ENCODE data around the gene ZNF732. TPM values are rescaled to one million over a fixed set of nuclear protein-coding genes. Genes with fewer than 3 reads are reported as not detected.
"Not testable (repeated sequence)": the region's sequence is repeated elsewhere in the genome, so short reads cannot be mapped to it uniquely, and the experiment has no call there.

The ZNF732 gene
- total and polyA plus RNA-seq, 8 donors: 0.08 to 0.19 (median 0.09) TPM; not detected in 2

DNA sequence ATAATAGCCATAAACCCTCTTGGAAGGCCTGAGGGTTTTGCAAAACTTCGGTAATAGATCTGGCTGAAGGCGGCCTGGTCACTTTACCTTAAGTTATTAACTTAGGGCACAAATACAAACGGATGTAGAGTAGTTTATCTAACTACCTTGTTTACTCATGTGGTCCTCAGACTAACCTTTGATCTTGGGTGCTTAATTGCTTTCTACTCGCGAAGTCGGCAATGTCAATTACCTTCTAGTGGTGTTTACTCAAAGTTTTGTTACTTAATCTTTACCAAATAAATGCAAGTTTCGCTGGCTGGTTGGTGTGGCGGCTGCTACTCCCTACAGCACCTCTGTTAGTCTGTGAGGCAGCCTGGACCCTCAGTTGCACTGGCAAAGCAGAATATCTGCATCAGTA, 23.5 kb upstream of the ZNF732 start:
- FAIRE-seq: no peak
- 43 to 48% methylated on average over 8 of the region's 8 CpGs for WGBS, 2 donors

DNA sequence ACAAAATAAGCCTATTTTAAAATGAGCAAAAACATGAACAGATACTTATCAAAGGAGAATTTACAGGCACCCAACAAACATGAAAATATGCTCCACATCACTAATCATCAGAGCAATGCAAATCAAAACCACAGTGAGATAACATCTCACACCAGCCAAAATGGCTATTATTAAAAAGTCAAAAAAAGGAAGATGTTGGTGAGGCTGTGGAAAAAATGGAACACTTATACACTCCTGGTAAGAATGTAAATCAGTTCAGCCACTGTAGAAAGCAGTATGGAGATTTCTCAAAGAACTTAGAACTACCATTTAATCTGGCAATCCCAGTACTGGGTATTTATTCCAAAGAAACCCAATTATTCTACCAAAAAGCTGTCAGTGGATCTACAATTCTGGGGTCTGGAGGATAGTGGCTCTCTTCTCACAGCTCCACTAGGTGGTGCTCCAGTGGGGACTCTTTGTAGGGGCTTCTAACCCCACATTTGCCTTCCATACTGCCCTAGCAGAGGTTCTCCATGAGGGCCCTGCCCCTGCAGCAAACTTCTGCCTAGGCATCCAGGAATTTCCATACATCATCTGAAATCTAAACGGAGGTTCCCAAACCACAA, 9.1 kb upstream of the ZNF732 start:
- Histone ChIP-seq H3K27me3 (no peaks in the 10 kb centered on the region), H3K4me1 (no peaks in the 10 kb centered on the region), H3K9me3 (no peaks in the 10 kb centered on the region), H3K4me3 (no peak overlapping the region), H3K36me3 (no peaks in the 10 kb centered on the region), H3K27ac (no peak overlapping the region)
- no peak for FAIRE-seq
- WGBS, 2 donors: 58 to 82% methylated on average over 1 of the region's 1 CpG
- intact Hi-C loops (cut with DNase I): no loop called here
- no peak for ATAC-seq
- TF ChIP-seq, protein P1, sequence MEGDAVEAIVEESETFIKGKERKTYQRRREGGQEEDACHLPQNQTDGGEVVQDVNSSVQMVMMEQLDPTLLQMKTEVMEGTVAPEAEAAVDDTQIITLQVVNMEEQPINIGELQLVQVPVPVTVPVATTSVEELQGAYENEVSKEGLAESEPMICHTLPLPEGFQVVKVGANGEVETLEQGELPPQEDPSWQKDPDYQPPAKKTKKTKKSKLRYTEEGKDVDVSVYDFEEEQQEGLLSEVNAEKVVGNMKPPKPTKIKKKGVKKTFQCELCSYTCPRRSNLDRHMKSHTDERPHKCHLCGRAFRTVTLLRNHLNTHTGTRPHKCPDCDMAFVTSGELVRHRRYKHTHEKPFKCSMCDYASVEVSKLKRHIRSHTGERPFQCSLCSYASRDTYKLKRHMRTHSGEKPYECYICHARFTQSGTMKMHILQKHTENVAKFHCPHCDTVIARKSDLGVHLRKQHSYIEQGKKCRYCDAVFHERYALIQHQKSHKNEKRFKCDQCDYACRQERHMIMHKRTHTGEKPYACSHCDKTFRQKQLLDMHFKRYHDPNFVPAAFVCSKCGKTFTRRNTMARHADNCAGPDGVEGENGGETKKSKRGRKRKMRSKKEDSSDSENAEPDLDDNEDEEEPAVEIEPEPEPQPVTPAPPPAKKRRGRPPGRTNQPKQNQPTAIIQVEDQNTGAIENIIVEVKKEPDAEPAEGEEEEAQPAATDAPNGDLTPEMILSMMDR (IDR thresholded peaks at IDR 0.05): no peak
- no peak for DNase-seq

More for the DNA sequence above, 23.5 kb upstream of the ZNF732 start:
- H3K36me3 ChIP-seq: no peaks in the 10 kb centered on the region
- H3K27me3 ChIP-seq: no peaks in the 10 kb centered on the region
- no peak overlapping the region for H3K4me3 ChIP-seq
- no peak for ATAC-seq
- no peaks in the 10 kb centered on the region for H3K9me3 ChIP-seq
- TF ChIP-seq, protein P1 (IDR thresholded peaks at IDR 0.05): no peak
- intact Hi-C loops (cut with DNase I): no loop called here
- no peak for DNase-seq
- no peak overlapping the region for H3K27ac ChIP-seq
- no peaks in the 10 kb centered on the region for H3K4me1 ChIP-seq

DNA sequence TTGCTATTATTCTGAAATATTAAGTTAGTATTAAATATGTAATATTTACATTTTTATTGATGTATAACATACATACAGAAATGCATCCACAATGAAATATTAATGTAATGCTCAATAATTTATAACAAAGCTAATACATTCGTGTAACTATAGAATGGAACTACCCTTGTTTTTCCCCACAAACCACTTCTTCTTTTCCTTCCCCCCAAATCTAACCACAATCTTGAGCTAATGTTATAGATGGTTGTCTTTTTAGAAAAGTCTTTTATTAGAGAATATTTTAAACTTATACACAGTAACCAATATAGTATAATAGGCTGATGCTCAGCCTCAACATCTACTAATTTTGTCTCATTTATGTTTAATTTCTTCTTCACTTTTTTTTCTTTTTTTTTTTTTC, 4.5 kb upstream of the ZNF732 start:
- H3K9me3 ChIP-seq: no peaks in the 10 kb centered on the region
- intact Hi-C loops (cut with DNase I): no loop called here
- FAIRE-seq: no peak
- H3K4me1 ChIP-seq: no peaks in the 10 kb centered on the region
- no peak overlapping the region for H3K27ac ChIP-seq
- ATAC-seq: no peak
- H3K27me3 ChIP-seq: no peaks in the 10 kb centered on the region
- WGBS, 2 donors: 58 to 83% methylated on average over 1 of the region's 1 CpG
- no peak overlapping the region for H3K4me3 ChIP-seq
- TF ChIP-seq, protein P1 (IDR thresholded peaks at IDR 0.05): no peak
- DNase-seq: no peak
- no peaks in the 10 kb centered on the region for H3K36me3 ChIP-seq

DNA sequence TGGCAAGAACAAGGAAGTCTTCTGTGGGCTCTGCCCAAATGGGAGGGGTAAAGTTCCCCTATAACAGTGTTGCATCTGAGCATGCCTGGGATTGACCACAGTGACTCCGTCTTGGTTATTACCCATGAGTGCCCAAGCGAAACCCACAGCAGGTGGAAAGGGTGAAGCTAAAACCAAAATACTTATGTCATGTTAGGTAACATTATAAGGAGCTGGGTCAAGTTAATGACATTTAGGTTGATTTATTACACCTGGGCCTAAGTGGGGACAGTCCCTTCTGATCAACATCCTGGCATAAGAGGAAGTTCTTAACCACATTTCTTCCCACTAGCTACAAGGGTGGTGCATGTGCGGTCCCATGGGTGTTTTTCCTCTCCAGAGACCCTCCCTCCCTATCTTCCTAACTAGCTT, 1.3 kb upstream of the ZNF732 start:
- intact Hi-C loops (cut with DNase I): no loop called here

DNA sequence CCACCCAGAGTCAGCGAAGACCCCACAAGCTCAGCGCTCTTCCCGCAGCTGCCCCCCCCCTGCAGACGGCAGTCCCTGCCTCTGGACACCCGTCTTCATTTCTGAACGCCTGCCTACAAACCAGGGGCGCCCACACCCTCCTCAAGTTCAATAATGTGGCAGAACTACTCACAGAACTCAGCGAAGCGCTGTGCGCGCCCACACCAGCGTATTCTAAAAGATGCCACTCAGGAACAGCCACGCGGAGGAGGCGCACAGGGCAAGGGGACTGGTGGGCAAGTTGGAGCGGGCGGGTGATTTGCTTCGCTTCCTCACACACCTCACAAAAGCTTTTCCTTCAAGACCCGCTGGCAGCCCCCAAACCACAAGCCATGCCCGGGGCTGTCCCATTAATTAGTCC, 758 bp downstream of the ZNF732 start:
- intact Hi-C loops (cut with DNase I); H3K27me3 ChIP-seq; H3K9me3 ChIP-seq; ATAC-seq; DNase-seq; H3K36me3 ChIP-seq; H3K4me1 ChIP-seq; FAIRE-seq; H3K27ac ChIP-seq: not testable (repeated sequence)
- H3K4me3 ChIP-seq: peak overlapping the region in 2 of 4 donors; percentile 36 to 39
- 7% methylated on average over 20 of the region's 20 CpGs for WGBS, 2 donors

More for the DNA sequence above, 1.3 kb upstream of the ZNF732 start:
- TF ChIP-seq, protein P1 (IDR thresholded peaks at IDR 0.05): no peak
- ATAC-seq (no peak), DNase-seq (no peak), FAIRE-seq (no peak)
- WGBS, 2 donors: 84 to 88% methylated on average over 3 of the region's 3 CpGs
- H3K4me3 ChIP-seq: no peak overlapping the region
- no peaks in the 10 kb centered on the region for H3K4me1 ChIP-seq
- no peaks in the 10 kb centered on the region for H3K36me3 ChIP-seq
- H3K27me3 ChIP-seq: no peaks in the 10 kb centered on the region
- no peak overlapping the region for H3K27ac ChIP-seq
- H3K9me3 ChIP-seq: no peaks in the 10 kb centered on the region
